Tibial nerve (tissue), 4 donors: Measurements from ENCODE around the gene STRIP2. TPM values are rescaled to one million over a fixed set of nuclear protein-coding genes. Genes with fewer than 3 reads are reported as not detected.
"Not testable (repeated sequence)": the region's sequence is repeated elsewhere in the genome, so short reads cannot be mapped to it uniquely, and the experiment has no call there.

Experiments
- DNase-seq, 2 donors: peaks; one replicate each; pipeline ENCODE4 v3.0.0-alpha.2; 2019; ENCODE audit warnings: low spot score in 2 of 2
- H3K27ac ChIP-seq, 4 donors: fragments of 200-600 bp; sonication (generic) in 3 of 4; one replicate each; pipeline ENCODE4 v1.5.1; 2017 to 2019; ENCODE audit warnings: mild to moderate bottlenecking in 1 of 4
- H3K27me3 ChIP-seq, 2 donors: fragments of 200-600 bp; sonication (generic) in 1 of 2; one replicate each; pipeline versions ENCODE4 v1.5.1 to v1.6.0; 2017 to 2019
- H3K36me3 ChIP-seq, 3 donors: fragments of 200-600 bp; sonication (generic); one replicate each; pipeline ENCODE4 v1.5.1; 2018 to 2019
- H3K4me1 ChIP-seq, 4 donors: fragments of 200-600 bp; sonication (generic) in 3 of 4; one replicate each; pipeline ENCODE4 v1.5.1; 2017 to 2019
- H3K4me3 ChIP-seq, 4 donors: fragments of 200-600 bp; sonication (generic) in 3 of 4; one replicate each; pipeline ENCODE4 v1.5.1; 2017 to 2019; ENCODE audit warnings: mild to moderate bottlenecking in 1 of 4, moderate library complexity in 1 of 4
- H3K9me3 ChIP-seq, 4 donors: fragments of 200-600 bp; sonication (generic) in 3 of 4; one replicate each; pipeline ENCODE4 v1.5.1; 2017 to 2019
- EP300 ChIP-seq, 2 donors: sonication (generic); formaldehyde crosslinking; IDR thresholded peaks; one replicate each; pipeline ENCODE4 v1.6.1; 2017; ENCODE audit warnings: antibody characterized with exemption in 2 of 2, mild to moderate bottlenecking in 1 of 2
- POLR2A ChIP-seq, 2 donors: fragments of 450-650 bp; IDR thresholded peaks; one replicate each; pipeline ENCODE4 v1.6.1; 2017; ENCODE audit warnings: antibody characterized with exemption in 2 of 2, mild to moderate bottlenecking in 2 of 2, moderate library complexity in 2 of 2
- WGBS, 2 donors: methylation state at CpG; one replicate each; pipeline ENCODE4 v1.1.5; 2018; 5-methylcytosine and 5-hydroxymethylcytosine counted together
- total RNA-seq, 4 donors: library from RNA; depleted of rRNA; stranded (reverse); fragments of >200 nt; gene quantifications; one replicate each; pipeline ENCODE4 v1.1.0, GENCODE V29; 2016
- TF ChIP-seq, protein P1 (sequence below), 5 experiments: fragments of 200-600 bp in 3 of 5; fragments of 450-650 bp in 2 of 5; sonication (generic) in 3 of 5; IDR thresholded peaks; one replicate each; pipeline ENCODE4 v1.5.1; 2016 to 2019; ENCODE audit warnings: antibody characterized with exemption in 5 of 5, mild to moderate bottlenecking in 3 of 5, moderate library complexity in 2 of 5

Gene STRIP2
- total RNA-seq, 4 donors from 2014 or later, result 0.30 to 0.44 (median 0.41) TPM

- Histone ChIP-seq H3K36me3 (no peaks in the 10 kb centered on the region), H3K4me3 (no peak overlapping the region), H3K27ac (no peak overlapping the region), H3K27me3 (peaks cover 0 to 16% of the 10 kb centered on the region in 2 donors), H3K4me1 (peaks cover 0 to 2% (median under 1%) of the 10 kb centered on the region in 4 donors), H3K9me3 (no peaks in the 10 kb centered on the region)
- 90 to 91% methylated on average over 3 of the region's 3 CpGs for WGBS, 2 donors
- TF ChIP-seq EP300 (IDR thresholded peaks at IDR 0.05) (no peak), POLR2A (IDR thresholded peaks at IDR 0.05) (no peak)
- TF ChIP-seq, protein P1, sequence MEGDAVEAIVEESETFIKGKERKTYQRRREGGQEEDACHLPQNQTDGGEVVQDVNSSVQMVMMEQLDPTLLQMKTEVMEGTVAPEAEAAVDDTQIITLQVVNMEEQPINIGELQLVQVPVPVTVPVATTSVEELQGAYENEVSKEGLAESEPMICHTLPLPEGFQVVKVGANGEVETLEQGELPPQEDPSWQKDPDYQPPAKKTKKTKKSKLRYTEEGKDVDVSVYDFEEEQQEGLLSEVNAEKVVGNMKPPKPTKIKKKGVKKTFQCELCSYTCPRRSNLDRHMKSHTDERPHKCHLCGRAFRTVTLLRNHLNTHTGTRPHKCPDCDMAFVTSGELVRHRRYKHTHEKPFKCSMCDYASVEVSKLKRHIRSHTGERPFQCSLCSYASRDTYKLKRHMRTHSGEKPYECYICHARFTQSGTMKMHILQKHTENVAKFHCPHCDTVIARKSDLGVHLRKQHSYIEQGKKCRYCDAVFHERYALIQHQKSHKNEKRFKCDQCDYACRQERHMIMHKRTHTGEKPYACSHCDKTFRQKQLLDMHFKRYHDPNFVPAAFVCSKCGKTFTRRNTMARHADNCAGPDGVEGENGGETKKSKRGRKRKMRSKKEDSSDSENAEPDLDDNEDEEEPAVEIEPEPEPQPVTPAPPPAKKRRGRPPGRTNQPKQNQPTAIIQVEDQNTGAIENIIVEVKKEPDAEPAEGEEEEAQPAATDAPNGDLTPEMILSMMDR (IDR thresholded peaks at IDR 0.05), result no peak
- DNase-seq, result no peak
Observed at GRCh38 chr7:129439963-129440625, 5.9 kb downstream of the STRIP2 start.

- Histone ChIP-seq H3K27ac (no peak overlapping the region), H3K27me3 (no peaks in the 10 kb centered on the region), H3K36me3 (peaks cover 0 to 4% (median 0%) of the 10 kb centered on the region in 3 donors), H3K4me3 (no peak overlapping the region), H3K9me3 (peaks cover 0 to 8% (median 0%) of the 10 kb centered on the region in 4 donors), H3K4me1 (no peaks in the 10 kb centered on the region)
- TF ChIP-seq, protein P1 (IDR thresholded peaks at IDR 0.05), result no peak
- no peak for TF ChIP-seq POLR2A (IDR thresholded peaks at IDR 0.05)
- TF ChIP-seq EP300 (IDR thresholded peaks at IDR 0.05), result no peak
- 48 to 52% methylated on average over 2 of the region's 2 CpGs for WGBS, 2 donors
- DNase-seq, result no peak
Observed at GRCh38 chr7:129443612-129444011, 9.4 kb downstream of the STRIP2 start.

- not testable (repeated sequence) for DNase-seq, H3K27me3 ChIP-seq, H3K4me3 ChIP-seq, H3K27ac ChIP-seq, H3K4me1 ChIP-seq
- Histone ChIP-seq H3K9me3 (peaks cover 0 to 20% (median 0%) of the 10 kb centered on the region in 4 donors), H3K36me3 (peaks cover 0 to 11% (median 0%) of the 10 kb centered on the region in 3 donors)
- 89 to 92% methylated on average over 5 of the region's 5 CpGs for WGBS, 2 donors
Observed at GRCh38 chr7:129444776-129445175, 10.5 kb downstream of the STRIP2 start.

- peaks cover 0 to 11% (median 0%) of the 10 kb centered on the region in 3 donors for H3K36me3 ChIP-seq
- not testable (repeated sequence) for DNase-seq, H3K27me3 ChIP-seq, H3K4me3 ChIP-seq, H3K27ac ChIP-seq, H3K4me1 ChIP-seq
- WGBS, 2 donors, result 38 to 47% methylated on average over 2 of the region's 2 CpGs
- H3K9me3 ChIP-seq, result peaks cover 0 to 21% (median 0%) of the 10 kb centered on the region in 4 donors
Observed at GRCh38 chr7:129446925-129447324, 12.7 kb downstream of the STRIP2 start.

DNA sequence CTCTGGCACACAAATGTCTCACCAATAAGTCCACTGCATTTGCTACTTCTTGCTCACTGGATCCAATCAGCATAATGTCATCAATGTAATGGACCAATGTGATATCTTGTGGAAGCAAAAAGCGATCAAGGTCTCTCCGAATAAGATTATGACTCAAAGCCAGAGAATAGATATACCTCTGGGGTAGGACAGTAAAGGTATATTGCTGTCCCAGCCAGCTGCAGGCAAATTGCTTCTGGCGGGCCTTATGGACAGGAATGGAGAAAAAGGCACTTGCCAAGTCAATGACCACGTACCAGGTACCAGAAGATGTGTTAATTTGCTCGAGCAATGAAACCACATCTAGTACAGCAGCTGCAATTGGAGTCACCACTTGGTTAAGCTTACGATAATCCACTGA is 13.2 kb downstream of the STRIP2 start:
- H3K4me1 ChIP-seq, H3K27me3 ChIP-seq, H3K4me3 ChIP-seq, H3K27ac ChIP-seq, DNase-seq: not testable (repeated sequence)
- Histone ChIP-seq H3K9me3 (peaks cover 0 to 21% (median 0%) of the 10 kb centered on the region in 4 donors), H3K36me3 (peaks cover 0 to 11% (median 0%) of the 10 kb centered on the region in 3 donors)
- 96 to 98% methylated on average over 6 of the region's 6 CpGs for WGBS, 2 donors

DNA sequence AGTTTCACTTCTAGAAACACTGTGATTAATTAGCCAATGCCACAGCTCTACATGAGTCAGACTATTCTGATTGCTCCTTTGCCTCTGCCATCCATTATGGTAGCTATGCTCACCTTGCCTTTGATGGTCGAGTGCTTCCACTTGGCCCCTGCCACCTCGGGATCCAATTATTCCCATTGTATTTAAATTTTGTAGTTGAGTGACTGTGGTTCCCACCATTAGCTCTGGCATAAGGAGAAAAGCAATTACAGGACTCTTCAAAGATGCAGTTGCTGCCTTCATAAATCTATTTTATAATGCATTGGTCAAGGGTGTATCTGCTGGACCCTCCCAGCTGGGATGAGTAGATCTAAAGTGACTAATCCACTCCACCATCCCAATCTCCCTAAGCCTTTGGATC is 14.4 kb downstream of the STRIP2 start:
- H3K4me1 ChIP-seq, H3K27me3 ChIP-seq, H3K27ac ChIP-seq, DNase-seq, H3K4me3 ChIP-seq: not testable (repeated sequence)
- peaks cover 0 to 11% (median 0%) of the 10 kb centered on the region in 3 donors for H3K36me3 ChIP-seq
- WGBS, 2 donors, result 90% methylated on average over 2 of the region's 2 CpGs
- H3K9me3 ChIP-seq, result peaks cover 0 to 21% (median 0%) of the 10 kb centered on the region in 4 donors

GRCh38 chr7:129450295-129450694 is 16.1 kb downstream of the STRIP2 start:
- Histone ChIP-seq H3K4me3 (no peak overlapping the region), H3K36me3 (peaks cover 0 to 11% (median 0%) of the 10 kb centered on the region in 3 donors), H3K4me1 (no peaks in the 10 kb centered on the region), H3K27ac (no peak overlapping the region), H3K27me3 (no peaks in the 10 kb centered on the region), H3K9me3 (peaks cover 0 to 21% (median 0%) of the 10 kb centered on the region in 4 donors)
- DNase-seq, result no peak
- TF ChIP-seq EP300 (IDR thresholded peaks at IDR 0.05) (no peak), POLR2A (IDR thresholded peaks at IDR 0.05) (no peak)
- TF ChIP-seq, protein P1 (IDR thresholded peaks at IDR 0.05), result no peak
